Measurements from ENCODE around the gene PM20D2. TPM values are rescaled to one million over a fixed set of nuclear protein-coding genes. Genes with fewer than 3 reads are reported as not detected.

Gene PM20D2
- total and polyA plus RNA-seq, 2 of the 8 experiments (the other 6 are each of a cell fraction or from before 2014, with no cell fraction given) = 2.7 to 7.6 TPM

DNA sequence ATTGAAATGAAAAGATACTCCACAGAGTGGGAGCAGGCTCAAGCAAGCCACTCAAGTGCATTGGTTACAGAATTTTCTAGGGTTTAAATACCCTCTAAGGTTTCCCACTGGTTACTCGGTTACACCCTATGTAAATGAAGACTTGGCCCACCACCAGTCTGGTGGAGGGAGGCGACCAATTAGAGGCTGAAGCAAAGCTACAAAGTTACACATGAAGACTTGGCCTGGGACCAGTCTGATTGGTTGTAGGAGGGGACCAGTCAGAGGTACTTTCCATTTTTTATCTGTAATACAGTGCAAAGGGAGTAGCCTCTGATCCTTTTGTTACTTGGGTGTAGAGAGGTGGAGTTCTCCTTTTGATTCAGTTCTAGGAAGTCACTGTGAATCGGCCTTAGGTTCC is 35.6 kb upstream of the PM20D2 start (continued):
- TF ChIP-seq CBX5 (IDR thresholded peaks at IDR 0.05; ENCODE audit: low read depth, low read length) (no peak), KDM4A (IDR thresholded peaks at IDR 0.05; ENCODE audit: low read depth, low read length, severe bottlenecking) (no peak)

Measured in H1 (cell line).